ENCODE measurements around the gene KRTAP5-7. TPM values are rescaled to one million over a fixed set of nuclear protein-coding genes. Genes with fewer than 3 reads are reported as not detected.

KRTAP5-7 gene
- total RNA-seq, 1 donor from 2014 or later: not detected

GRCh38 chr11:71499125-71499524 is 27.9 kb upstream of the KRTAP5-7 start:
- ATAC-seq: no peak
- Histone ChIP-seq H3K9me3 (no peaks in the 10 kb centered on the region), H3K4me1 (no peaks in the 10 kb centered on the region), H3K27me3 (ENCODE audit: low read depth) (no peaks in the 10 kb centered on the region), H3K4me3 (no peak overlapping the region), H3K36me3 (peaks cover 82% of the 10 kb centered on the region), H3K27ac (no peak overlapping the region)
- no peak for DNase-seq
- TF ChIP-seq CTCF (IDR thresholded peaks at IDR 0.05): no peak
- intact Hi-C loops (cut with DNase I): no loop called here

GRCh38 chr11:71499546-71499945 is 27.5 kb upstream of the KRTAP5-7 start:
- Histone ChIP-seq H3K36me3 (peaks cover 80% of the 10 kb centered on the region), H3K27ac (no peak overlapping the region), H3K4me1 (no peaks in the 10 kb centered on the region), H3K4me3 (no peak overlapping the region), H3K27me3 (ENCODE audit: low read depth) (no peaks in the 10 kb centered on the region), H3K9me3 (no peaks in the 10 kb centered on the region)
- no peak for TF ChIP-seq CTCF (IDR thresholded peaks at IDR 0.05)
- ATAC-seq: no peak
- DNase-seq: no peak
- intact Hi-C loops (cut with DNase I): no loop called here

- Histone ChIP-seq H3K27me3 (ENCODE audit: low read depth) (no peaks in the 10 kb centered on the region), H3K27ac (no peak overlapping the region), H3K4me1 (no peaks in the 10 kb centered on the region), H3K4me3 (no peak overlapping the region), H3K9me3 (no peaks in the 10 kb centered on the region), H3K36me3 (peaks cover 69% of the 10 kb centered on the region)
- DNase-seq (no peak), ATAC-seq (no peak)
- intact Hi-C loops (cut with DNase I): no loop called here
- no peak for TF ChIP-seq CTCF (IDR thresholded peaks at IDR 0.05)
These were observed 26.5 kb upstream of the KRTAP5-7 start for GRCh38 chr11:71500601-71501021.

- H3K27me3 ChIP-seq (ENCODE audit: low read depth): no peaks in the 10 kb centered on the region
- DNase-seq: no peak
- no peaks in the 10 kb centered on the region for H3K9me3 ChIP-seq
- intact Hi-C loops (cut with DNase I): no loop called here
- no peaks in the 10 kb centered on the region for H3K4me1 ChIP-seq
- no peak for TF ChIP-seq CTCF (IDR thresholded peaks at IDR 0.05)
- no peak overlapping the region for H3K4me3 ChIP-seq
- no peak for ATAC-seq
- no peak overlapping the region for H3K27ac ChIP-seq
- H3K36me3 ChIP-seq: peaks cover 65% of the 10 kb centered on the region
These were observed 25.7 kb upstream of the KRTAP5-7 start for GRCh38 chr11:71501071-71501985.

- TF ChIP-seq CTCF (IDR thresholded peaks at IDR 0.05): no peak
- Histone ChIP-seq H3K27ac (no peak overlapping the region), H3K4me1 (no peaks in the 10 kb centered on the region), H3K9me3 (peaks cover under 1% of the 10 kb centered on the region), H3K36me3 (peaks cover 58% of the 10 kb centered on the region), H3K4me3 (no peak overlapping the region), H3K27me3 (ENCODE audit: low read depth) (no peaks in the 10 kb centered on the region)
- DNase-seq (no peak), ATAC-seq (no peak)
- intact Hi-C loops (cut with DNase I): no loop called here
These were observed 25.0 kb upstream of the KRTAP5-7 start for GRCh38 chr11:71502026-71502425.
